Measurements from ENCODE around the gene MBOAT1. TPM values are rescaled to one million over a fixed set of nuclear protein-coding genes. Genes with fewer than 3 reads are reported as not detected.

Gene MBOAT1
- total RNA-seq, 4 donors from 2014 or later: 6.6 to 10.2 (median 7.0) TPM

DNA sequence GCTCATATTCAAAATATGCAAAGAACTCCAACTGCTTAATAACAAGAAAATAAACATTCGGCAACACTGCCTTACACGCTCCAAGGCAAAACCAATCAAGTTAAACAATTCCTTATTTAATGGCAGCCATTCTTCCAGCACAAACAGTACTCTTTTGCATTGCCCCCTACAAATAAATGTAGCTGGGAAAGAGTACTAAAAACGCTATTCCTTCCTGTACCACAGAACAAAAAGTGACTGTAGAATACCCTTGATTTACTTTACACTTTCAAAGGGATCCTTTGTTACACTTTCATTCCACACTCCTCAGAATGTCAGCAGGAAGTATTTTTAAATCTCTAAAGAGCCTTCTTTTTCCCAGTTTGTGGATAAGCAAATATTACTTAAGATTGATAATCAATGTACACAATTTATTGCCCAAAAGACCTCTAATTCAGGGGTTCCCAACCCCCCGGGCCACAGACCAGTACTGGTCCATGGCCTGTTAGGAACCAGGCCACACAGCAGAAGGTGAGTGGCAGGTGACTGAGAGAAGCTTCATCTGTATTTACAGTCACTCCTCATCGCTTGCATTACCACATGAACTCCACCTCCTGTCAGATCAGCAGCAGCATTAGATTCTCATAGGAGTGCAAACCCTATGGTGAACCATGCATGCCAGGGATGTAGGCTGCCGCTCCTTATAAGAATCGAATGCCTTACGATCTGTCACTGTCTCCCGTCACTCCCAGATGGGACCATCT, 51.6 kb downstream of the MBOAT1 start:
- no peak for ATAC-seq (ENCODE audit: low FRiP score)
- TF ChIP-seq, protein P1, sequence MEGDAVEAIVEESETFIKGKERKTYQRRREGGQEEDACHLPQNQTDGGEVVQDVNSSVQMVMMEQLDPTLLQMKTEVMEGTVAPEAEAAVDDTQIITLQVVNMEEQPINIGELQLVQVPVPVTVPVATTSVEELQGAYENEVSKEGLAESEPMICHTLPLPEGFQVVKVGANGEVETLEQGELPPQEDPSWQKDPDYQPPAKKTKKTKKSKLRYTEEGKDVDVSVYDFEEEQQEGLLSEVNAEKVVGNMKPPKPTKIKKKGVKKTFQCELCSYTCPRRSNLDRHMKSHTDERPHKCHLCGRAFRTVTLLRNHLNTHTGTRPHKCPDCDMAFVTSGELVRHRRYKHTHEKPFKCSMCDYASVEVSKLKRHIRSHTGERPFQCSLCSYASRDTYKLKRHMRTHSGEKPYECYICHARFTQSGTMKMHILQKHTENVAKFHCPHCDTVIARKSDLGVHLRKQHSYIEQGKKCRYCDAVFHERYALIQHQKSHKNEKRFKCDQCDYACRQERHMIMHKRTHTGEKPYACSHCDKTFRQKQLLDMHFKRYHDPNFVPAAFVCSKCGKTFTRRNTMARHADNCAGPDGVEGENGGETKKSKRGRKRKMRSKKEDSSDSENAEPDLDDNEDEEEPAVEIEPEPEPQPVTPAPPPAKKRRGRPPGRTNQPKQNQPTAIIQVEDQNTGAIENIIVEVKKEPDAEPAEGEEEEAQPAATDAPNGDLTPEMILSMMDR (IDR thresholded peaks at IDR 0.05): no peak
- no peak for DNase-seq (ENCODE audit: low spot score)

GRCh38 chr6:20159781-20160540, 52.3 kb downstream of the MBOAT1 start:
- DNase-seq (ENCODE audit: low spot score): no peak

GRCh38 chr6:20159098-20159497, 53.2 kb downstream of the MBOAT1 start:
- TF ChIP-seq, protein P1 (IDR thresholded peaks at IDR 0.05): no peak
- DNase-seq (ENCODE audit: low spot score): no peak
- no peak for ATAC-seq (ENCODE audit: low FRiP score)

More at GRCh38 chr6:20159781-20160540, 52.3 kb downstream of the MBOAT1 start:
- no peak for ATAC-seq (ENCODE audit: low FRiP score)
- TF ChIP-seq, protein P1 (IDR thresholded peaks at IDR 0.05): no peak

DNA sequence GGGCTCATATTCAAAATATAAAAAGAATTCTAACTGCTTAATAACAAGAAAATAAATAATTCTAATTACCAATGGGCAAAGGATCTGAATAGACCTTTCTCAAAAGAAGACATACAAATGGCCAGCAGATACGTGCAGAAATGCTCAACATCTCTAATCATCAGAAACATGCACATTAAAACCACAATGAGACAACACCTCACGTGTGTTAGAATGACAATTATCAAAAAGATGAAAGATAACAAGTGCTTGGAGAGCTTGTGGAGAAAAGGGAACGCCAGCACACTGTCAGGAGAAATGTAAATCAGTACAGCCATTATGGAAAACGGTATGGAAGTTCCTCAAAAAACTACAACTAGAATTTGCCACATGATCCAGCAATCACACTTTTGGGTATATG, 53.6 kb downstream of the MBOAT1 start:
- TF ChIP-seq, protein P1 (IDR thresholded peaks at IDR 0.05): no peak
- DNase-seq (ENCODE audit: low spot score) (no peak), ATAC-seq (ENCODE audit: low FRiP score) (no peak)

DNA sequence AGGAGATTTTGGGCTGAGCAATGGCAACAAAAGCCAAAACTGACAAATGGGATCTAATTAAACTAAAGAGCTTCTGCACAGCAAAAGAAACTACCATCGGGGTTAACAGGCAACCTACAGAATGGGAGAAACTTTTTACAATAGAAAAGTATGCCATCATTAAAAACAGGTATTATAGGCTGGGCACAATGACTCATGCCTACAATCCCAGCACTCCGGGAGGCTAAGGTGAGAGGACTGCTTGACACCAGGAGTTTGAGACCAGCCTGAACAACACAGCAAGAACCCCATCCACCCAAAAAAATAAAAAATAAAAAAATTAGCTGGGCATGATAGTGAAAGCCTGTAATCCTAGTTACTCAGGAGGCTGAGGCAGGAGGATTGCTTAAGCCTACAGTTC, 55.4 kb downstream of the MBOAT1 start:
- TF ChIP-seq, protein P1 (IDR thresholded peaks at IDR 0.05): no peak
- ATAC-seq (ENCODE audit: low FRiP score) (no peak), DNase-seq (ENCODE audit: low spot score) (no peak)

DNA sequence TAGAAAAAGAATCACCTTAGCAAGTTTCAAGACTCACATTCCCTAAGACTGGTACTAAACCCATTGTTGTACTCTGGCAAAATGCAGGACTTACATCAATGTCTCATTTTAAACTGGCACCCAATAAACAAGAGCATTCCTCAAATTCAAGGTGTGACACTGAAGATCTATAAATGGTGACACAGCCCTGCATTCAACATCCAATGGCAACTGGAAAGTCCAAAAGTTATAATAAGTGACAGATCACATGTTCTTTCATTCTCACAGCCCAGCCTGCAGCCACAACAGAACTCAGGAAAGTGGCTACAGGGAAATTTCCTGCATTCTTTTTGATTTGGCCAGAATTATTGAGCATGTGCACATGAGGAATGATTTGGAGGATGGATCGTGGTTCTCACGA, 57.5 kb downstream of the MBOAT1 start:
- ATAC-seq (ENCODE audit: low FRiP score): no peak
- TF ChIP-seq, protein P1 (IDR thresholded peaks at IDR 0.05): no peak

More for the DNA sequence above, 57.5 kb downstream of the MBOAT1 start:
- no peak for DNase-seq (ENCODE audit: low spot score)
